NOMO-1 (cell line): ENCODE results near the gene ISYNA1.

Experiments
- DNase-seq, 2 experiments: peaks; one replicate each; lab custom pipeline; 2025; ENCODE audit not compliant: unreplicated experiment in 2 of 2; lab: John Stamatoyannopoulos, UW

ISYNA1 gene

GRCh38 chr19:18433015-18433691 is 4.8 kb downstream of the ISYNA1 start:
- DNase-seq: no peak

DNA sequence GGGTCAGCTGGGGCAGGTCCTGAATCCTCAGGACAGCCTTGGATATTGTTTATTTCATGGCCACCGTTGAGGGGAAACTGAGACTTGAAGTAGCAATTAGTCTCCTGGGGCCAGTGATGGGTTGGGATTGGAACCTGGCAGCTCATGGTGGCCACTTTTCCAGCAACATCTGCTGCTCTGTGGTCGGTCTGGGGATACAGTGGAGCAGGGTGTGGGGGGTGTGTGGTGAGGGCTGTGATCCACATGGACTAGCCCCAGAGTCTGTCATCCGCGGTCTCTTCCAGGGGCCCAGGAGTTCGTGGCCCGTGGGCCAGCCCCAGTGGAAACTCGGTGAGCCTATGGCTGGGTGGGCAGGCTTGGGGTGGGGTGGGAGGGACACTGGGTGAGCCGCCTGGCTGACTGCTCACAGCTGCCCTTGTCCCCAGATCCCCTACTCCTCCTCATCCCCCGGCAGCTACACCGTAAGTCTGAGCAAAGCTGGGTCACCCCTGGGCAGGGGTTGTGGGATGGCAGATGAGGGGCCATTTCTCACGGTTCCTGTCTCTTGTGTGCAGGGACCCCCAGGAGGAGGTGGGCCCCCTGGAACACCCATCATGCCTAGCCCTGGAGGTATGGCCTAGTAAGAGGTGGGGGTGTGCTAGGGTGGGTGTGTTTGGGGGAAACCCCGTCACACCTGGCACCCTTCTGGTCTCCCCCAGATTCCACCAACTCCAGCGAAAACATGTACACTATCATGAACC is 5.5 kb downstream of the ISYNA1 start:
- no peak for DNase-seq

DNA sequence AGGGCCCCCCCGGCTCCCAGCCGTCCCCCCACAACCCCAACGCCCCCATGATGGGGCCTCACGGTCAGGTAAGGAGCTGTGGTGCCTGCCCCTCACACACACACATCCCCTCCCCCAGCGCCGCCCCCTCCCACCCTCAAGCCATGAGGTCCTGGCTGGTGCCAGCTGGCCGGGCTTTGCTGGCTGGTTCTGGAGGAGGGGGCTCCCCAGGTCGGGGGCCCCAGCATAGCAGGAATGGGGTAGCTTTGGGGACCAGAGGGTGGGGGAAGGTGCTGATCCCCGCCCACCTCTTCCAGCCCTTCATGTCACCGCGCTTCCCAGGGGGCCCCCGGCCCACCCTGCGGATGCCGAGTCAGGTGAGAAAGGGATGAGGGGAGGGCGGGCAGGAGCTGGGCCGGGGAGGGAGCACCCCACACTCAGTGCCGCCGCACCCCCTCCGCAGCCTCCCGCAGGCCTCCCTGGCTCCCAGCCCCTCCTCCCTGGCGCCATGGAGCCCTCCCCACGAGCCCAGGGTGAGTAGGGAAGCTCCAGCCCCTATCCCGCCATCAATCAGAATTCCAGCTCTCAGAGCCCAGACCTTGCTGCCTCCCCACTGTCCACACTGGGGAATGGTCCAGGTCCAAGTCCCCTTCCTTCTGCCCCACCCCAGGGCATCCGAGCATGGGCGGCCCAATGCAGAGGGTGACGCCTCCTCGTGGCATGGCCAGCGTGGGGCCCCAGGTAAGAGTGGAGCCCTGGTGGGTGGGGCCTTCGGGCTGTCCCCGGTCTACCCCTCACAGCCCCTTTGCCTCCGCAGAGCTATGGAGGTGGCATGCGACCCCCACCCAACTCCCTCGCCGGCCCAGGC is 6.4 kb downstream of the ISYNA1 start:
- DNase-seq: no peak

DNA sequence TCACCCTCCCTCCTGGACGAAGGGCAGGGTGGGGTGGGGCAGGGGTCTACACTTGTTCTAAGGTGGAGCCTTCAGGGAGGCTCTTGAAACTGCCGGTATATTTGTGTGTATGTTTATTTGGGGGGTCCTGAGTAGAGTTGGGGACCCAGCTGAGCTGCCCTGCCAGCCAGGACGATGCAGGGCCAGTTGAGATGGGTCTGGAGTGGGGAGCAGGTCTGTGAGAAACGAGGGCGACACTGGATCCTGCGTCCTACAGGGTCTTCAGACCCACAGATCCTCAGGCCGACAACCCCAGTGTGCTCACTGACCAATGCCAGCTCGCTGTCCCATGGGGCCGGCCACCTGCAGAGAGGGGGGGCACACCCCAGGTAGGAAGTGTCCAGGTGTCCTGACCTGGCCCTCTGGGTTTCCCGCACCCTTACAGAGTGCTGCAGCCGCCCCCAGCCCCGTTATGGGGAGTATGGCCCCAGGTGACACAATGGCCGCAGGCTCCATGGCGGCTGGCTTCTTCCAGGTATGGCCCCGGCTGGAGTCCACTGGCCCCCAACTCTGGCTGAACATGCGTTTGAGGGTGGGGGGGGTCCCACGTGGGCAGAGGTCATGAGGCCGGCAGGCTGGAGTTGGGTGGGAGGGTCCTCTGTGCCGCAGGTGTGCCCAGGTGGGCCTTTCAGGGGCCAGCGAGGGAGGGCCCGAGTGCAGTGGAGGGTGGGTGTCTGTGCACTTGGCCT is 7.4 kb downstream of the ISYNA1 start:
- DNase-seq: no peak

DNA sequence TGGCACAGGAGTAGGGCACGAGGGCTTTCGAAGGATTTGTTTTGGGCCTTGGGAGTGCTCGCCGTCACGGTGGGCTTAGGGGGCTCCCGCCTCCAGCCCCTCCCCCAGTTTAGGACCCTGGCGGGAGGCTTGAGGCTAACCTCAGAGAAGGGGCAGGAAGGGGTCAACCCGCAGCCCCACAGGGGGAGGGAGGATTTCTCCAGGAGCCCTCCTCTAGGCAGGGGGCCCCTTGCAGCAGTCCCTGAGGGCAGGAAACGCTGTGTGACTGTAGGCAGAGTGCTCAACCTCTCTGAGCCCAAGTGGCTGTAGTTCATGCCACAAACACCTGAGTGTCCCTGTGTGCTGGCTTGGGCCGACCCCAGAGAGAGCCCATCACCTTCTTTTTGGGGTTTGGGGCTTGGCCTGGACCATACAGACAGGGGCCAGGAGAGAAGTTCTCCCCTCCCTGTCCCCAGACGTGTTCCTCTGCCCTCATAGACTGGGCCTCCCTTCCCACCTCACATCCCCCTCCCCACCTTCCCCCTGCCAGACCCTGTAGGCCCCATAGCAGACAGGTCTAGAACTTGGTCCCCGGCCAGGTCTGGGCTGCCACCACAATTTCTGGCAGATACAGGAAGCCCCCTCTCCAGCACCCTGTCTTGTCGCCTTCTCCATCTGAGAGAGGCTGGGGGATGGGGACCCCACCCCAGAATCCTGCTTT is 8.1 kb downstream of the ISYNA1 start:
- DNase-seq: no peak

GRCh38 chr19:18428787-18429674 is 8.9 kb downstream of the ISYNA1 start:
- no peak for DNase-seq

GRCh38 chr19:18428173-18428786 is 9.7 kb downstream of the ISYNA1 start:
- no peak for DNase-seq

- DNase-seq: no peak
Observed at GRCh38 chr19:18427743-18428113, 10.2 kb downstream of the ISYNA1 start.

DNA sequence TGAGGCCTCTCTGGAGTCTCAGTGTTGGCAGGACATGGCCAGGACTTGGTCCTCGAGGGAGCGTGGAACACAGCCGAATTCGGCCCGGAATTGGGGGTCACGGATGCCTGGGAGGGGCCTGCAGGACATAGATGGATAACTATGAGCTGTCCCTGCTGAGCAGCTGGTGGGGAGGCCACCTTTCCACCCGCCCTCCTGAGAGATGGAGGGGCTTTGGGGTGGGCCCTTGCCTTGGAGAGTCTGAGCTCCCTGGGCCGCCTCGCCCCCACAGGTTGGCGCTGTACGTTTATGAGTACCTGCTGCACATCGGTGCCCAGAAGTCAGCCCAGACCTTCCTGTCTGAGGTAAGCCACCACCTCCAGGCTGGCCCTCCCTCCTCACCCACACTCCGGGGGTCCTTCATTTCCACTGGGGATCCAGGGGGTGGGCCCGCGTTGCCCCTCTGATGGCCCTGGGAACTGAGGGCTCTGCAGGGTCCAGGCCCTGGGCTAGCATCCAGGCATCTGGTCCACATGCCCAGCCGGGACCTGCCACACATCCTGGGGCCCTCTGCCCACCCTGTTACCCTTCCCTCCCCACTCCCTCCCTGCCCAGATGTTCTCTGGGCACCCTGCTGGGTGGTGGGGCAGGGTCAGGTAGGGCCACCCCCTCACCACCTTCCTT is 10.7 kb downstream of the ISYNA1 start:
- no peak for DNase-seq

GRCh38 chr19:18426416-18426767 is 11.5 kb downstream of the ISYNA1 start:
- DNase-seq: no peak

DNA sequence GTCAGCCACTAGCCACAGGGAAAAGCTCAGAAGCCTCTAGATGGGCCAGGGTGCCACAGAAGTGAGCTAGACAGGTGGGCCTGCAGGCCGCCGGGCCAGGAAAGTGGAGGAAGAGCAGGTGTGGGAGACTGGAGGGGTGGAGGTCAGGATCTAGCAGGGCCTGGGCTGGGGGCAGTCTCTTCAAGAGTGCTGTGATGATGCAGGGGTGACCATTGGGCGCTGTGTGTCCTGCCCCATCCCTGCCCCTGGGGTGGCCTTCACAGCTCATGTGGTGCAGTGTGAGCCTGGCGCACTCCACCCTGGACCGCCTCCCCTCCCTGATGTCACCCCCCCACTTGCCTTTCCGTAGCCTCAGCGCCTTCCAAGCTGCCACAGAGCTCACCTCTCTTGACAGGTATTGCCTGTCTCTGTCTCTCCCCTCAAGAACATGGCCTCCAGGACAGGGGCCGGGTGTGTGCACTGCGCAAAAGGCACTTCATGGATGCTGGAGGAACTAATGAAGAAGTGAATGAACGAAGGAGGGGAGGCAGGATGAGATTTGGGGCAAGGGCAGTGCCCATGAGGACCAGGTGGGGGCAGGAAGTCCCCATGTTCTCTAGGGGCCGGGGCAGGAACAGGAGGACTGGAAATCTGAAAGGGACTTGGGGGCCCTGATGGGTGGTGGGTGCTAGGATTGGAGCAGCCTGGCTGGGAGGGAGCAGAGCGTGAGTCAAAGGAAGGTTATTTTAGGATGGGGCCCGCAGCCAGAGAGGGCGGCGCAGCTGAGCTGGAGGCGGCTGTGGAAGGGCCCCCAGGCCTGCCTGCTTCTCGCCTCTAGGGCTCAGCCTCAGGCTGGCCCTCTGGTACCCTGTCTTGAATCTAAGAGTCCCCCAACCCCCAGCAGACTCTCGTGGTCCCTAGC is 12.2 kb downstream of the ISYNA1 start:
- DNase-seq: no peak

DNA sequence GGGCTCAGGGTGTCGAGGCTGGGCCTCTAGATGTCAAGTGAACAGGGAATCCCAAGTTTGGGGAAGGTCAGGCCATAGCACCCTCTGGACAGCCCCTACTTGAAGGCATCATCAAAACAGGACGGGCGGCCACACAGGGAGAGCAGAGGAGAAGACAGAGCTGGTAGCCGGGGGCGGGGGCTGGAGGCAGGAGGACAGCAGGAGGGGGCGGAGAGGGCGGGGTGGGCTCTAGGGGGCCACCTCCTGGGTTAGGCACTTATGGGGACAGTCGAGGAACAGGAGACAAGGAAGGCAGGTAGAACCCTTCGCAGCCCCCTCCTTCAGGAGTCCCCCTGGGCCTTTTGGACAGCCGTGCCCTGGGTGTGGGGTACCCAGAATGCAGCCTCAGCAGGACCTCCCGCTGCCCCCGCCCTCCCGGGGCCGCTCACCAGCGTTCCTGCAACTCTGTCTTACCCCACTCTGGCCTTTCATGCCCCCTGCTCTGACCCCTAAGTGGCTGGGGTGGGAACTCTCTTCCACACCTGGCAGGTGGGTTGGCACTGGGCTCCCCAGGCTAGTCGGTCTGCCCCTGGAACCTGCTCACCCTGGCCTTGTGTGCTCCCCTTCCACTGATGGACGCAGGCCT is 12.9 kb downstream of the ISYNA1 start:
- no peak for DNase-seq

GRCh38 chr19:18424122-18424889 is 13.6 kb downstream of the ISYNA1 start:
- no peak for DNase-seq

- DNase-seq: no peak
Observed at GRCh38 chr19:18423258-18424020, 14.5 kb downstream of the ISYNA1 start.

DNA sequence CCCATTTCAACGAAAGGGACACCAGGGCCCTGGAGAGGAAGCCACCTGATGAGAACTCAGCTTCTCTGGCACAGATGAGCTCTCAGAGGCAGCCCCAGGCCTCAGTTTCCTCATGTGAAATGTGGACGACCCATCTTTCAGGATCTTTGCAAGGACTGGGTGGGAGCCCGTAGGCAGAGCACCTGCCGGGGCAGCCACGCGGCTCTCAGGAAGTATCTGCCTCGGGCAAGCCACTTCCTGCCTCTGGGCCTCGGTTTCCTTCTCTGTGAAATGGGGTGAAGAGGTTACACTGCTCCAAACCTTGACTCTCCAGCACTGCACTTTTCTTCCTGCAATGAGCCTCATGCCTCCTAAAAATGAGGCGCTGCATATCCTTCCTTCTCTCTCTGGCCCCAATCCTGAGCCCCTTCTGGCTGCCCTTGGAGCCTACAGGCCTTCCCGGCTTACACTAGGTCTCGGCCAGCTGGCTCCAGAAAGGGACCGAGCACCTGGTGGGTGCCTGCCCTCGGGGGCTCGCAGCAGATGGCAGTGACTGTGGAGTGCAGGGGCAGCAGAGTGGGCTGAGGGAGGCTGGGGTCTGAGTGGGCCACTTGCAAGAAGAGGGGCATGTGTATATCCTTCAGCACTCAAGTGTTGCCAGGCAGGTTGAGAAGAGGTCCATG is 15.3 kb downstream of the ISYNA1 start:
- no peak for DNase-seq
